Natural killer cell treated with Interleukin-12 subunit alpha and Interleukin-12 subunit beta and Interleukin-15 and Interleukin-18, amount 100 ng/mL, for 72 hours (primary cell): ENCODE results near the gene ESRRA. TPM values are rescaled to one million over a fixed set of nuclear protein-coding genes. Genes with fewer than 3 reads are reported as not detected.
"Not testable (repeated sequence)": the region's sequence is repeated elsewhere in the genome, so short reads cannot be mapped to it uniquely, and the experiment has no call there.

Experiments
- ATAC-seq, 2 donors: fragments of 150-1000 bp; cut with Tn5 transposase in 1 of 2; sonication (Bioruptor Pico), chemical (Tn5 transposase) in 1 of 2; 2 replicates each; pipeline ENCODE4 v1.10.0; 2021
- DNase-seq: peaks from one replicate; pipeline ENCODE4 v3.0.0; 2022; ENCODE audit warnings: low spot score
- H3K27ac Mint-ChIP-seq, 2 donors: 1 replicate in 1 of 2; 2 replicates in 1 of 2; pipeline ENCODE4 v1.8.0; 2022; ENCODE audit warnings: mixed read lengths in 2 of 2, mild to moderate bottlenecking in 1 of 2, moderate library complexity in 1 of 2
- H3K27me3 Mint-ChIP-seq, 2 donors: 1 replicate in 1 of 2; 2 replicates in 1 of 2; pipeline ENCODE4 v1.8.0; 2022; ENCODE audit warnings: mixed read lengths in 2 of 2
- H3K36me3 Mint-ChIP-seq: one replicate; pipeline ENCODE4 v1.8.0; 2022; ENCODE audit warnings: mixed read lengths
- H3K4me1 Mint-ChIP-seq, 2 donors: 1 replicate in 1 of 2; 2 replicates in 1 of 2; pipeline ENCODE4 v1.8.0; 2022; ENCODE audit warnings: low read depth in 2 of 2, mixed read lengths in 2 of 2, mild to moderate bottlenecking in 1 of 2
- H3K4me3 Mint-ChIP-seq: one replicate; pipeline ENCODE4 v1.8.0; 2022; ENCODE audit warnings: mixed read lengths
- H3K9me3 Mint-ChIP-seq: 2 replicates; pipeline ENCODE4 v1.8.0; 2022; ENCODE audit warnings: mixed read lengths
- total RNA-seq, 2 donors: library from RNA; stranded (reverse); gene quantifications; one replicate each; pipeline ENCODE4 v1.2.3, GENCODE V29; 2022

The ESRRA gene
- total RNA-seq, 2 donors from 2014 or later = 67.2 to 116 TPM

DNA sequence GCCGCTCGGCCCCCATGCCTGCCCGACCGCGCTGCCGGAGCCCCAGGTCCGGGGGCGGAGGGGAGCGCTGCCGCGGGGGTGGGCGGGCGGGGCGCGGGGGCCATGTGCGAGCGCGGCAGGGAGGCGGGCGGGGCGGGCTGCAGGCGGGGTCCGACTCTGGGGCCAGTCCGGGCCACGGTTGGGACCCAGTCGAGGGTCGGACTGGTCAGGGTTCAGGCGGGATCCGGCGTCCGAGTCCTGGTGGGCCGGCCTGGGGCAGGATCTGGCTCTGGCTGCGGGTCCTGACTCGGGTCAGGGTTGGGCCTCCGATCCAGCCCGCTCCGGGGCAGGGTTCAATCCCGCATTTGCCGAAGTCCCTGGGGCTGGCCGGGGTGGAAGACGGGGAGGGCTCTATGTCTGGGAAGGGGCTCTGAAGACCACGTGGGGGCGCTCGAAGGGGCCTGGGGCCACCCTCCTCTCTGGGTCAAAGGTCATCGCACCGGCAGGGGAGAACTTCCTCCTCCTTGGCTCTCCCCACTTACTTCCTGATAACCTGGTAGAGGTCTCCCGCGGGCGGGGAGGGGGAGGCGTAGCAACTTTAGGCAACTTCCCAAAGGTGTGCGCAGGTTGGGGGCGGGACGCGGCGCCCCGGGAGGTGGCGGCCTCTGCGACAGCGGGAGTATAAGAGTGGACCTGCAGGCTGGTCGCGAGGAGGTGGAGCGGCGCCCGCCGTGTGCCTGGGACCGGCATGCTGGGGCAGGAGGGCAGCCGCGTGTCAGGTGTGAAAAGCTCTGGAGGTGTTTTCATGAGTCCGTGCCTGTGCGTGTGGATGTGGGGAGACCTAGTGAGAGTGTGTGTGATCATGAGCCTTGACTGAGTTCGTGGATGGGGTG lies 603 bp downstream of the ESRRA start:
- peak overlapping the region; percentile 99 for H3K4me3 Mint-ChIP-seq

DNA sequence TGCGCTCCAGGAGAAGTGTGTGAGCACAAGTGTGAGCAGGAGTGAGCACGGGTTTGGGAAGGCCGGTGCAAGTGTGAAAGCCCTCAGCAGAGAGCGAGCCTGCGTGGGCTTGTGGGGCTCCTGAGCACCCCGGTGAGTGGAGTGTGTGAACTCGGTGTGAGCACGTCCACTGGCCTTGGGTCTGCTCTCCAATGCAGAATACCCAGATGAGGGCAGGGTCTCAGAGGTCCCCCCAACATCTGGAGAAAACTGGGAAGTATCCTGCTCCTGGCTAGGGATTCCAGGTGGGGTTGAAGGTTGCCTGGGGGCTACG lies 1.2 kb downstream of the ESRRA start:
- ATAC-seq (no peak), DNase-seq (no peak)
- Mint-ChIP-seq H3K27me3 (no peaks in the 10 kb centered on the region), H3K4me3 (peak overlapping the region; percentile 99), H3K4me1 (peaks cover 19 to 24% of the 10 kb centered on the region in 2 donors), H3K36me3 (peaks cover 5% of the 10 kb centered on the region), H3K27ac (peak overlapping the region; percentile 84 to 94), H3K9me3 (no peaks in the 10 kb centered on the region)

More for the DNA sequence above, 603 bp downstream of the ESRRA start:
- peak; percentile 21 to 33 for ATAC-seq
- peaks cover 5% of the 10 kb centered on the region for H3K36me3 Mint-ChIP-seq
- DNase-seq = peak; percentile 83
- peak overlapping the region; percentile 84 to 94 for H3K27ac Mint-ChIP-seq
- no peaks in the 10 kb centered on the region for H3K9me3 Mint-ChIP-seq
- H3K27me3 Mint-ChIP-seq = peaks cover under 1 to 1% of the 10 kb centered on the region in 2 donors
- peaks cover 20 to 25% of the 10 kb centered on the region in 2 donors for H3K4me1 Mint-ChIP-seq

DNA sequence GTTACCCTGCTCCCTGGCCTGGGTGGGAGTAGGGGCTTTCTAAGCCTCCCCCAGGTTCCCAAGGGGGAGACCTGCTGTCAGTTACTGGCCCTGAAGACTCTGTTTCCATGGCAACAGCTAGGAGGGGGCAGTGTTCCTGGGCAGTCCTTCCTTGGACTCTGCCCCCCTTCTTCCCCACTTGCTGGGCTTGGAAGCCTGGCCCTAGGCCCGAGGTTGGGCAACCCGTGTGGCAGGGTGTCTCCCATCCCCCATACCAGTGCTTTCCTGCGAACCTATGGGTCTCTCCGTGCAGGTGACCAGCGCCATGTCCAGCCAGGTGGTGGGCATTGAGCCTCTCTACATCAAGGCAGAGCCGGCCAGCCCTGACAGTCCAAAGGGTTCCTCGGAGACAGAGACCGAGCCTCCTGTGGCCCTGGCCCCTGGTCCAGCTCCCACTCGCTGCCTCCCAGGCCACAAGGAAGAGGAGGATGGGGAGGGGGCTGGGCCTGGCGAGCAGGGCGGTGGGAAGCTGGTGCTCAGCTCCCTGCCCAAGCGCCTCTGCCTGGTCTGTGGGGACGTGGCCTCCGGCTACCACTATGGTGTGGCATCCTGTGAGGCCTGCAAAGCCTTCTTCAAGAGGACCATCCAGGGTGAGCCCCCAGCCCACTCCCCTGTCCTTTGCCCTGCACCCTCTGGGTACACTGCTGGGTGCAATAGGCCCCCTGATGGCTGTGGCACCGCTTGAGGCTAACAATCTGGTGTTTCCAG lies 1.7 kb downstream of the ESRRA start:
- no peak for DNase-seq
- Mint-ChIP-seq H3K9me3 (no peaks in the 10 kb centered on the region), H3K36me3 (peaks cover 5% of the 10 kb centered on the region), H3K27ac (peak overlapping the region; percentile 85 to 94), H3K4me1 (peaks cover 19 to 24% of the 10 kb centered on the region in 2 donors), H3K4me3 (peak overlapping the region; percentile 37), H3K27me3 (no peaks in the 10 kb centered on the region)
- no peak for ATAC-seq

DNA sequence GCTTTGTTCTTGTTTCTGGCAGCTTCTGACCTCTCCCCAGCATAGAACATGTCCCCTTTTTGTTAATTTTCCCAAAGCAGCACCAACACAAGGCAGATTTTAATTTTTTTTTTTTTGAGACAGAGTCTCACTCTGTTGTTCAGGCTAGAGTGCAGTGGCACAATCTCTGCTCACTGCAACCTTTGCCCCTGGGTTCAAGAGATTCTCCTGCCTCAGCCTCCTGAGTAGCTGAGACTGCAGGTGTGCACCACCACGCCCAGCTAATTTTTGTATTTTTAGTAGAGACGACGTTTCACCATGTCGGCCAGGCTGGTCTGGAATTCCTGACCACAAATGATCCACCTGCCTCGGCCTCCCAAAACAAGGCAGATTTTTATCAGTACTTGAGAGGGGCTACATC lies 2.5 kb downstream of the ESRRA start:
- not testable (repeated sequence) for H3K36me3 Mint-ChIP-seq, DNase-seq, H3K9me3 Mint-ChIP-seq, H3K27me3 Mint-ChIP-seq, ATAC-seq
- Mint-ChIP-seq H3K4me1 (peaks cover 25 to 30% of the 10 kb centered on the region in 2 donors), H3K27ac (peak overlapping the region in 1 of 2 donors; percentile 85), H3K4me3 (peak overlapping the region; percentile 37)

DNA sequence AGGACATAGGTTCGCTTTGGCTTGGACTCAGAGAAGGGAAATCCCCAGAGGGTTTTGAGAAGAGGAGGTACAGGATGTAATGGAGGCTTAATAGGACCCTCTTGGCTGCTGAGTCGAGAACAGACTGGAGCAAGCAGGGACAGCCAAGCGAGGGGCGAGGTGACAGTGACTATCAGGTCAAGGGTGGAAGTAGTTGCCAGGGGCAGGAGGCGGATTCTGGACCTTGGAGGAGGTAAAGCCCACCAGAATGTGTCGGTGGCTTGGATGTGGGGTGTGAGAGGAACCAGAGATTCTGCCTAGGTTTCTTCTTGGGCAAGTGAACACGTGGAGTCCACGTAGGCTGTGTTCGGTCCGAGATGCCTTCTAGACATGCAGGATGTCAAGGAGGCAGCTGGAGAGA lies 7.6 kb downstream of the ESRRA start:
- Mint-ChIP-seq H3K27me3 (no peaks in the 10 kb centered on the region), H3K9me3 (no peaks in the 10 kb centered on the region), H3K36me3 (no peaks in the 10 kb centered on the region), H3K4me1 (peaks cover 28 to 30% of the 10 kb centered on the region in 2 donors), H3K4me3 (peak overlapping the region; percentile 15), H3K27ac (peak overlapping the region; percentile 26 to 58)
- no peak for DNase-seq
- ATAC-seq = no peak

DNA sequence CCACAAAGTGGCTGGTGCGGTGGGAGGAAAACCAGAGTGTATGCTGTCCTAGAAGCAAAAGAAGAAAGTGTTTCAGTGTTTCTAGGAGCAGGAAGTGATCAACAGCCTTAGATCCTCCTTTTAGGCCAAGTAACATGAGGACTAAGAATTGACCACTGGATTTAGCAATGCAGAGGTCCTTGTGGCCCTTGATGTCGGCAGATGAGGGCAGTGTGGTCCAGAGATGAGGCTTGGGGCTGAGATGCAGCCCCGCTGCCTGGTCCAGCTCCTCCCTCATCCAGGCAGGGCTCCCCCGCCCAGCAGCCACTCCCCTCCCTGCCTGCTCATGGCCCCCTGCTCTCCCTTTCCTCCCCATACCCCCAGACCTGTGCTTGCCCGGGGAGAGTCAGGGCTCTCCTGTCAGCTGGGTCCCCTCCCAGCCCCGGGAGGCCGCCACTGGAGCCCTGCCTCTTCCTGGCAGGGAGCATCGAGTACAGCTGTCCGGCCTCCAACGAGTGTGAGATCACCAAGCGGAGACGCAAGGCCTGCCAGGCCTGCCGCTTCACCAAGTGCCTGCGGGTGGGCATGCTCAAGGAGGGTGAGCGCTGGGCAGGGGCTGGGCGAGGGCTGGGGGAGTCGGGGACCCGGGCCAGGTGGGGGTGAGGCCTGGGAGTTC lies 8.3 kb downstream of the ESRRA start:
- Mint-ChIP-seq H3K27me3 (no peaks in the 10 kb centered on the region), H3K36me3 (no peaks in the 10 kb centered on the region), H3K27ac (peak overlapping the region; percentile 26 to 58), H3K4me1 (peaks cover 31 to 34% of the 10 kb centered on the region in 2 donors), H3K4me3 (no peak overlapping the region), H3K9me3 (no peaks in the 10 kb centered on the region)
- no peak for DNase-seq
- no peak for ATAC-seq

DNA sequence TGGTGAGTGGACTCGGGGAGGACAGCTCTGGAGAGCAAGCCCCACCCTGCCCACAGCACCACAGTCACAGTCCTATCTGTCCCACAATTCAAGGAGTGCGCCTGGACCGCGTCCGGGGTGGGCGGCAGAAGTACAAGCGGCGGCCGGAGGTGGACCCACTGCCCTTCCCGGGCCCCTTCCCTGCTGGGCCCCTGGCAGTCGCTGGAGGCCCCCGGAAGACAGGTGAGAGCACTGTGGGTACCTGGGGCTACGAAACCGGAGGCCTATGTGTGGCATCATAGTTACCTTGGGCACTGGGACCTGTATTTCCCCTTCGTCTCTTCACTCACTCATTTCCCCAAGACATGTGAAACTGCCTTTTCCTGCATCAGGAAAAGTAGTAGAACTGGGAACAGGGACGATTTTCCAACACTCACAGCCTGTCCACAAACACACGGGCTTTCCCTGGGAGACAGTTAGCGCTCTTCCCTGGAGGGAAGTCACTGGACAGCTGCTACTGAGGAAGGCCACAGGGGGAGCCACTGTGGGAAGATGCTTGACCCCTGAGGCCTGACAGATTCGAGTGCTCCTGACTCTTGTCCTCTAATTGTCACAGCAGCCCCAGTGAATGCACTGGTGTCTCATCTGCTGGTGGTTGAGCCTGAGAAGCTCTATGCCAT lies 9.0 kb downstream of the ESRRA start:
- ATAC-seq = no peak
- Mint-ChIP-seq H3K9me3 (no peaks in the 10 kb centered on the region), H3K4me1 (peaks cover 38% of the 10 kb centered on the region in 2 donors), H3K27me3 (no peaks in the 10 kb centered on the region), H3K27ac (no peak overlapping the region), H3K36me3 (no peaks in the 10 kb centered on the region), H3K4me3 (no peak overlapping the region)
- no peak for DNase-seq

DNA sequence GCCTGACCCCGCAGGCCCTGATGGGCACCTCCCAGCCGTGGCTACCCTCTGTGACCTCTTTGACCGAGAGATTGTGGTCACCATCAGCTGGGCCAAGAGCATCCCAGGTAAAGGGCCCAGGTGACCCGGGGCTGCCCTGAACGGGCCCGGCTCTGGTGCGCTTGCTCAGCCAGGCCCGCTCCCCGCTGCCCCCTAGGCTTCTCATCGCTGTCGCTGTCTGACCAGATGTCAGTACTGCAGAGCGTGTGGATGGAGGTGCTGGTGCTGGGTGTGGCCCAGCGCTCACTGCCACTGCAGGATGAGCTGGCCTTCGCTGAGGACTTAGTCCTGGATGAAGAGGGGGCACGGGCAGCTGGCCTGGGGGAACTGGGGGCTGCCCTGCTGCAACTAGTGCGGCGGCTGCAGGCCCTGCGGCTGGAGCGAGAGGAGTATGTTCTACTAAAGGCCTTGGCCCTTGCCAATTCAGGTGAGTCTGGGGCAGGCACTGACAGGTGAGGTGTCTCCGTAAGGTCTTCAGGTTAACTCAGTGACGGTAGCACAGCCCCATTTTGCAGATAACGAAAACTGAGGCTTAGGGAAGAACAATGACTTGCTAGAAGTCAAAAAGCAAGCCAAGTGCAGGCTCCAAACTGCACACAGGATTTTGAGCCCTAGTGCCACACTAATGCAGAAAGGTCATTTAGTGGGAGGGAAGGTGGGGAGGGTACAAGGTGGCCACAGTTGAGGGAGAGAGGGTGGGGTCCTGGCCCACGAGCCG lies 9.7 kb downstream of the ESRRA start:
- no peaks in the 10 kb centered on the region for H3K36me3 Mint-ChIP-seq
- DNase-seq = no peak

DNA sequence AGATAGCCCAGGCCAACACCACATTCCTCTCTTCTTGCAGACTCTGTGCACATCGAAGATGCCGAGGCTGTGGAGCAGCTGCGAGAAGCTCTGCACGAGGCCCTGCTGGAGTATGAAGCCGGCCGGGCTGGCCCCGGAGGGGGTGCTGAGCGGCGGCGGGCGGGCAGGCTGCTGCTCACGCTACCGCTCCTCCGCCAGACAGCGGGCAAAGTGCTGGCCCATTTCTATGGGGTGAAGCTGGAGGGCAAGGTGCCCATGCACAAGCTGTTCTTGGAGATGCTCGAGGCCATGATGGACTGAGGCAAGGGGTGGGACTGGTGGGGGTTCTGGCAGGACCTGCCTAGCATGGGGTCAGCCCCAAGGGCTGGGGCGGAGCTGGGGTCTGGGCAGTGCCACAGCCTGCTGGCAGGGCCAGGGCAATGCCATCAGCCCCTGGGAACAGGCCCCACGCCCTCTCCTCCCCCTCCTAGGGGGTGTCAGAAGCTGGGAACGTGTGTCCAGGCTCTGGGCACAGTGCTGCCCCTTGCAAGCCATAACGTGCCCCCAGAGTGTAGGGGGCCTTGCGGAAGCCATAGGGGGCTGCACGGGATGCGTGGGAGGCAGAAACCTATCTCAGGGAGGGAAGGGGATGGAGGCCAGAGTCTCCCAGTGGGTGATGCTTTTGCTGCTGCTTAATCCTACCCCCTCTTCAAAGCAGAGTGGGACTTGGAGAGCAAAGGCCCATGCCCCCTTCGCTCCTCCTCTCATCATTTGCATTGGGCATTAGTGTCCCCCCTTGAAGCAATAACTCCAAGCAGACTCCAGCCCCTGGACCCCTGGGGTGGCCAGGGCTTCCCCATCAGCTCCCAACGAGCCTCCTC lies 10.6 kb downstream of the ESRRA start:
- not testable (repeated sequence) for H3K36me3 Mint-ChIP-seq, H3K9me3 Mint-ChIP-seq, ATAC-seq, DNase-seq, H3K27me3 Mint-ChIP-seq
- Mint-ChIP-seq H3K27ac (peak overlapping the region; percentile 93 to 97), H3K4me1 (peaks cover 48 to 49% of the 10 kb centered on the region in 2 donors), H3K4me3 (peak overlapping the region; percentile 89)

More for the DNA sequence above, 9.7 kb downstream of the ESRRA start:
- Mint-ChIP-seq H3K9me3 (no peaks in the 10 kb centered on the region), H3K4me1 (peaks cover 41 to 45% of the 10 kb centered on the region in 2 donors), H3K27ac (no peak overlapping the region), H3K4me3 (peak overlapping the region; percentile 10), H3K27me3 (no peaks in the 10 kb centered on the region)
- ATAC-seq = no peak

DNA sequence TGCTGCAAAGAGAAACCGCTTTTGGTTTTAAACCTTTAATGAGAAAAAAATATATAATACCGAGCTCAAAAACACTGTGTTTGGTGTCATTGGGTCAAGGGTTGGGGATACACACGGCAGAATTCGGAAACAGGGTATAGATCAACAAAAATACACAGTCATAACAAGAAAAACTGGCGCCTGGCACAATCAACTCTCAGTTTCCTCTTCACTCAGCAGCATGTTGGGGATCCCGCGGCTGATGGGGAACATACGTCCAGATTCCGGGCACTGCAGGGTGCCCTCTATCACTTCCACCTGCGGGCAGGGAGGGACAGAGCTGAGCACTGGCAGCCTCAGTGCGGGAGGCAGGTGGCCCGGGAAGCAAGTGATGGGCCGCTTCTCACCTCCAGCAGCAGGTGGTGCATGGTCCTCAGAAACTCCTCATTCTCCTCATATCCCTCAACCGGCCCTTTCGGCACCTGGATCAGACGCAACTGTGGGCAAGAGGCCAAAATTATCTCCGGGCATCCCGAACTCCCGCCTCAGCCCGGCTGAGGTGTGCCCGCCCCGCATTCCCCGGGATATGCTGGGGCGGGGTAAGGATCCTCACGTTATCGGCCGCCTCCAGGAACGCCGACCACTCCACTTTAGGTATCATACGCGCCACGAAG lies 11.5 kb downstream of the ESRRA start:
- Mint-ChIP-seq H3K4me1 (peaks cover 51 to 52% of the 10 kb centered on the region in 2 donors), H3K36me3 (no peaks in the 10 kb centered on the region), H3K27me3 (no peaks in the 10 kb centered on the region), H3K4me3 (peak overlapping the region; percentile 89), H3K27ac (peak overlapping the region; percentile 93 to 97), H3K9me3 (no peaks in the 10 kb centered on the region)
- ATAC-seq = peak in 1 of 2 donors; percentile 7
- no peak for DNase-seq

DNA sequence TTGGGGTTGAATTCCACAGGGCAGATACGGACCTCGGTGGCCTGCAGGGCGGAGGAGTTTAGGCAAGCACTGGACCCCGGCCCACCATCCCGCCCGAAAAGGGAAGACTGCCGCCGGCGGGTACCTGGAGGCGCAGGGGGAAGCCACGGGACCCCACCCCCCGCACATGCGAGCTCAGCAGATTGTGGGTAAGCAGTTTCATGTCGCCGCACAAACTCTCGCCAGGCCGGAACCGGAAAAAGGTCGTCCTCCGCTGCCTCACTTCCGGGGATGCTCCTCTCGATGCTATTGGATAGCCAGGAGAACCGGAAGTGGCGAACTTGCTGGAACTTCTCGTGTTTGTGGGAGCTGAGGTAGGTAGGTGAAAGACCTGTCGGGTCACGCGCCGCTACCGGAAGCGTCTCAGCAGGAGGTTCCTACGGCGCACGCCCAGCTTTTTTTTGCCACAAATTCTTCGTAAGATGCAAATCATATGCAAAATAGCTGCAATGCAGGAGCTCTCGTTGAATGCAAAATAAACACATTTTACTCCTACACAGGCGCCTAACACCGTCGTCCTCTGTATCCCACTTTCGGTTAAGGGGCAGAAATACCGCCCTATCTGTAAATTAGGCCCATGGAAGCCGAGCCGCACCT lies 12.1 kb downstream of the ESRRA start, which contains the start of gene TRMT112:
Gene TRMT112, minus strand, starts transcription at position 235 of the 636 bp plus-strand sequence. Its CDS starts 33 bp downstream, at position 202.
- no peaks in the 10 kb centered on the region for H3K27me3 Mint-ChIP-seq
- peaks cover 49 to 51% of the 10 kb centered on the region in 2 donors for H3K4me1 Mint-ChIP-seq
- no peaks in the 10 kb centered on the region for H3K36me3 Mint-ChIP-seq
- no peaks in the 10 kb centered on the region for H3K9me3 Mint-ChIP-seq
- H3K4me3 Mint-ChIP-seq = peak within 1 kb of the TSS; percentile 89
- ATAC-seq (peak; percentile 80 to 87), DNase-seq (peak; percentile 97)
- peak within 1 kb of the TSS; percentile 93 to 97 for H3K27ac Mint-ChIP-seq
